MG63 (cell line): Measurements from ENCODE around the gene CRISP1. TPM values are rescaled to one million over a fixed set of nuclear protein-coding genes. Genes with fewer than 3 reads are reported as not detected.
"Not testable (repeated sequence)": the region's sequence is repeated elsewhere in the genome, so short reads cannot be mapped to it uniquely, and the experiment has no call there.

Source experiments
- DNase-seq: peaks from one replicate; pipeline ENCODE4 v3.0.0-alpha.2; 2020
- H3K27me3 ChIP-seq: fragments of 250-450 bp; sonication (Bioruptor Pico); 2 replicates; pipeline ENCODE4 v1.5.1; 2020; ENCODE audit warnings: mild to moderate bottlenecking, moderate library complexity
- H3K36me3 ChIP-seq: fragments of 250-450 bp; sonication (Bioruptor Pico); 2 replicates; pipeline ENCODE4 v1.5.1; 2020; ENCODE audit warnings: mild to moderate bottlenecking, moderate library complexity
- H3K4me3 ChIP-seq: fragments of 250-450 bp; sonication (Bioruptor Pico); 2 replicates; pipeline ENCODE4 v1.5.1; 2020; ENCODE audit warnings: mild to moderate bottlenecking, moderate library complexity
- H3K9me3 ChIP-seq: fragments of 250-450 bp; sonication (Bioruptor Pico); 2 replicates; pipeline ENCODE4 v1.5.1; 2020; ENCODE audit warnings: mild to moderate bottlenecking, moderate library complexity
- total RNA-seq: library from RNA; depleted of rRNA; stranded (reverse); fragments of >200 nt; shearing (Covaris generic); gene quantifications from 2 replicates; pipeline ENCODE4 v1.2.3, GENCODE V29; 2014; ENCODE audit warnings: low replicate concordance; rRNA removed

The CRISP1 gene, protein sequence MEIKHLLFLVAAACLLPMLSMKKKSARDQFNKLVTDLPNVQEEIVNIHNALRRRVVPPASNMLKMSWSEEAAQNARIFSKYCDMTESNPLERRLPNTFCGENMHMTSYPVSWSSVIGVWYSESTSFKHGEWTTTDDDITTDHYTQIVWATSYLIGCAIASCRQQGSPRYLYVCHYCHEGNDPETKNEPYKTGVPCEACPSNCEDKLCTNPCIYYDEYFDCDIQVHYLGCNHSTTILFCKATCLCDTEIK
- not detected in 2 replicates for total RNA-seq

DNA sequence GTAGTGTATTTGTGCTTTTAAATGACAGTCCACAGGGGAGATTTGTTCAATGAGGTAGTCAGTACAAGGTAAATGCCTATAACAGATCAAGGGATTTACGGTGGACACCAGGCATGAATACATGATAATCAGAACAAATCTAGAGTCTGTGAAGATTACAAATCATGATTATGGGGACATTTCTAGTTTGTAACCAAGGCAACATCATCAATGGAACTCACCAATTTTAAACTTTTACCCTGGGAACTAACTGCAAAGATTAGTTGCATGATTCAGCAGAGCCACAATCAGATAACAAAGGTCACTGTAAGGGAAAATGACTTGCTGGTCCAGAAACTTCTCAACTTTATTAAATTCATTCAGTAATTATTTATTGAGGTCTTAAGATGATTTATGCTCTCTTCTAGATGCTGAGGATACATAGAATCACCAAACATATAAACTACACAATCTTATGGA is at the start of gene CRISP1:
TSS of gene CRISP1 (minus strand) at position 51 of the 459 bp plus-strand sequence. CDS start 9,135 bp downstream, outside the sequence.
- H3K4me3 ChIP-seq, result no peak within 1 kb of the TSS
- H3K9me3 ChIP-seq, result peaks cover 2% of the 10 kb centered on the region; the same call in 1 of the 2 replicates
- no peaks in the 10 kb centered on the region for H3K27me3 ChIP-seq
- no peak for DNase-seq
- H3K36me3 ChIP-seq, result no peaks in the 10 kb centered on the region

DNA sequence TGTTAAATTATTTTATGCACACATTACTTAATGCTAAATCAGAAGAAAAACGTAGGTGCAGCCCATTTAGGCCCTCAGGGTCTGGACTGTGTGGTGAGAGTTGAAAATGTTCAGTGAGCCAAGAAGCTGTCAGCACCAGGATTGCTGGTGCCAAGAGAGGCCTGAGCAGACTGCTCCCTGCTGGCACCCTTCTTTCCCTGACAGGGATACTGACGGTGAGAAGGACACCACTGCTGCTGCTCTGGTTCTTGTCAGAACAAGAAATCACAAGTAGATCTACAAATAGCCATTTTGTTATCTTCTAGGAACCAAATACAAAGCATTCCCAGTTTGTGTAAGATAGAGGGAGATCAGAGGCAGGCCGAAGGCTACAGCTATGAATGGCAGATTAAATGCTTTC is 48.7 kb upstream of the CRISP1 start:
- H3K4me3 ChIP-seq, result no peak overlapping the region
- peak; percentile 88 for DNase-seq
- H3K36me3 ChIP-seq, result no peaks in the 10 kb centered on the region
- H3K9me3 ChIP-seq, result no peaks in the 10 kb centered on the region
- H3K27me3 ChIP-seq, result no peaks in the 10 kb centered on the region

DNA sequence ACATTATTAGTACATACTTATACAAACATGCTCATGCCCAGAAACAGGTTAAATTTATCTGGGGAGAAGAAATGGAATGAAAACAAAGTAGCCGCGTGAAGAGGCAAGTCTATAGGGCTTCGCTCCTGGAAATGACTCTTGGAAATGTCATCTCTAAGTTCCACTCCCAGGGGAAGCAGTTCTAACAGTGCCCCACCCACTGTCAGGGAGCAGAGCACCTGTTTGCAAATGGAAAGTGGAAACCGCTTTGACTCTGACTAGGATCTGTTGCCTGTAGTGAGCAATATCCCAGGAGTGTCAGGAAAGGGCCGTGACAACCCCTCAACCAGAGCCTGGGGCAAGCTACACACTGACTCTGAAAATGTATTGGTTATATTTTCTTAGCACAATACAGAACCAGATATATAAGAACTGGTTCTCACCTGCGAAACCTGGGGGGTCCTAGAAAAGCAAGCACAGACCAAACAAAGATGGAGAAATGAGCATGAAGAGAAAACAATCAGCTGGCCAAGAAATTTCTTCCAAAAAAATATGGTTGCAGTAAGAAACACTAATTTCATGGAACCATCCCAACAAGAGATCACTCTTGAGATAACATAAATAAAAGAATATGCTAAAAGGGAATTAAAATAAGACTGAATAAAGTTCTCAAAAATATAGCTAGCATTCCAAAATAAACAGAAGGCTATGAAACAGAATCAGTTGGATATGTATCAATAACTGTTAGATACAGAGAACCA is 47.5 kb upstream of the CRISP1 start:
- peak; percentile 12 for DNase-seq
- no peaks in the 10 kb centered on the region for H3K36me3 ChIP-seq
- H3K27me3 ChIP-seq, result no peaks in the 10 kb centered on the region
- H3K4me3 ChIP-seq, result no peak overlapping the region
- H3K9me3 ChIP-seq, result no peaks in the 10 kb centered on the region

DNA sequence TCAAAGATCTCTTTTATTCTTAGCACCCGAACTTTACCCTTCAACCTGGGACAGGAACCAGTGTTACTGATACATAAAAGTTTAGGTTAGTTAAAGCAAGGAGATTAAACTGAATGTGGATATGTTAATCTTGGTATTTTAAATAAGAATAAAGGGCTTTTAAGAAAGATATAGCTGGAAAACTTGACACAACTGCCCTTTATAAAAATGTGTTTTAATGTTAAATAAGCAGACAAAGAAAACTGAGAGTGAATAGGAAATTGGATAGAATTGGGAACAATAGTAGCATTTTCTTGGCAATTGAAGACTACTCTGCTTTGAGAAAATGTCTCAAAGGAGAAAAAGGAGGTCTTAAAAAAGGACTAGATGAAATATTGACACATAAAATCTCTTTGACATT is 45.9 kb upstream of the CRISP1 start:
- H3K36me3 ChIP-seq, result no peaks in the 10 kb centered on the region
- no peak for DNase-seq
- no peaks in the 10 kb centered on the region for H3K27me3 ChIP-seq
- H3K9me3 ChIP-seq, result no peaks in the 10 kb centered on the region
- no peak overlapping the region for H3K4me3 ChIP-seq

DNA sequence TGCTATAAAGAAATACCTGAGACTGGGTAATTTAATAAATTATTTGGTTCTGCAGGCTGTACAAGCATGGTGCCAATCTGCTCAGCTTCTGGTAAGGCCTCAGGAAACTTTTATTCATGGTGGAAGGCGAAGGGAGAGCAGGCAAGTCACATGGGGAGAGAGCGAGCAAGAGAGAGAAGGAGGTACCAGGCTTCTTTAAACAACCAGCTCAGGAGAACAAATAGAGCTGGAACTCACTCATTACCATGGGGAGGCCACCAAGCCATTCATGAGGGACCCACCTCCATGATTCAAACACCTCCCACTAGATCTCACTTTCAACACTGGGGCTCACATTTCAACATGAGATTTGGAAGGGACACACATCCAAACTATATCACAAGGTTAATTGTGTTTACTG is 44.9 kb upstream of the CRISP1 start:
- H3K9me3 ChIP-seq, result no peaks in the 10 kb centered on the region
- H3K27me3 ChIP-seq, result no peaks in the 10 kb centered on the region
- DNase-seq, result no peak
- no peak overlapping the region for H3K4me3 ChIP-seq
- no peaks in the 10 kb centered on the region for H3K36me3 ChIP-seq

DNA sequence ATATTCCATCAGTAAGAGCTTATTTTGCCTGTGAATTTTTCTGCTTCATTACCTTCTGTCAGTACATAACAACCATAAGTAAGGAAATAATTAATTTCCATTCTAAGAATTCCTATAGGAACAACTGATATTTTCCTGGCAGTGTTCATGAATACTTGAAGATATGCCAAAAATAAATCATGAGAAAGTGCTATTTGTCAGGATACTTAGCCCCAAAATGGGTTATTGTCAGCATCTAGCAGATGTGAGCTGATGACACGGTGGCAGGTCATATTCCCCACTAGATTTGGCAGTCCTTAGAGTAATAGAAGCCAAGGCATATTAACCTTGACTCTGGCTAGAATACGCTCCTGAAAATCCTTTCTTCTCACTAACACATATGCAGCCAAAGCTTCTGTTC is 43.2 kb upstream of the CRISP1 start:
- no peaks in the 10 kb centered on the region for H3K27me3 ChIP-seq
- peak; percentile 52 for DNase-seq
- no peak overlapping the region for H3K4me3 ChIP-seq
- no peaks in the 10 kb centered on the region for H3K36me3 ChIP-seq
- no peaks in the 10 kb centered on the region for H3K9me3 ChIP-seq

DNA sequence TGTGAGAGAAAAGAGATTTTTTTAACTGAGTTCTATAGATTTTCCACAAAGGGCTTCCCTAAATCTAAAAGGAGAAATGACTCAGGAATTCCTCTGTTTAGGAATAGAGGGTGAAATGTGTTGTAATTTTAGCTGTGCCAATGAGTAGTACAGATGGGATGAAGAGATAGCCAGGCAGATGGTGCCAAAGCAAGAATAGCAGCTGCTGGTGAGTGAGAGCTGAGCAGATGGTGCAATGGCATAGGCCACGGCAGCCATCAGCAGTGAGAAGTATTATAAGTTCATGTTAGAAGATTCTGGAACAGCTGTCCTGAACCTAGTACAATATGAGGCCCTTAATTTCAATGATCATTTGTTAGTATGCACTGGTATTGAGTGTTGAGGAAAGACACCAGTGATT is 40.2 kb upstream of the CRISP1 start:
- Histone ChIP-seq H3K36me3 (no peaks in the 10 kb centered on the region), H3K9me3 (no peaks in the 10 kb centered on the region), H3K27me3 (no peaks in the 10 kb centered on the region), H3K4me3 (no peak overlapping the region)
- DNase-seq, result peak; percentile 93

DNA sequence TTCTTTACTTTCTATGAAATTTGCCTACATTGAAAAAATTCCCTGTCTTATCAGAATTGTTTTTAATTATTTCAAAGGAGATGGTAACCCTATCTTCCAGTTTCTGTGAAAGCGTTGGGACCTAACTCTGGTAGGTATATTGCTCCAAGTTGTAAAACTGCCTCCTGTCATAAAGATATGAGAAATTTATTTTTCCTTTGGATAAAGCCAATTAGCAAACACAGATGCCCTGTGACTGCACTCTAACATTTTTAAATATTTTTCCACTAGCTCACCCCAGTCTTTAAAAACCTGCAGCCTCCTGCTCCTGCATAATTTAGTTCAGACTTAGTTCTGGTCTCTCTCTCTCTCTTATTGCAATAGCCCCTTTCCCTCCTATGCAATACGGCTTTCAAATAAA is 39.0 kb upstream of the CRISP1 start:
- DNase-seq, result no peak
- H3K9me3 ChIP-seq, result no peaks in the 10 kb centered on the region
- no peaks in the 10 kb centered on the region for H3K27me3 ChIP-seq
- no peak overlapping the region for H3K4me3 ChIP-seq
- no peaks in the 10 kb centered on the region for H3K36me3 ChIP-seq

DNA sequence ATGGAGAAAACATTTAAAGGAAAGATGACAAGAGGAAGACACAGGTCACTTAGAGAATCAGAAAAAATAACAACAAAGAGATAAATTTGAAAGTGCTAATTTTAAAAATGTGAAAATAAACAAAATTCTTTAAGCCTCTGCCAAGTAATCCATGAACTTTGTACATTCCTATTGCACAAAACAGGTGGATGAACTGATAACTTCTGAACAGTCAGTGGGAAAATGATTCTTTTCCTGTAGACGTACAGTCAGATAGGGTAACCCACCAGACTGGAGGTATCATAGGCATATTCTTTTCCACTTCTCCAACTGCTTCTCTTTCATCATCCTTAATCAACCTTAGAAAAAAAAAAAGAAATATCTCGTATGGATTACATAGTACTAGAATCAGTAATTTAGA is 36.5 kb upstream of the CRISP1 start:
- DNase-seq, result no peak
- Histone ChIP-seq H3K9me3 (no peaks in the 10 kb centered on the region), H3K36me3 (no peaks in the 10 kb centered on the region), H3K27me3 (no peaks in the 10 kb centered on the region), H3K4me3 (no peak overlapping the region)

DNA sequence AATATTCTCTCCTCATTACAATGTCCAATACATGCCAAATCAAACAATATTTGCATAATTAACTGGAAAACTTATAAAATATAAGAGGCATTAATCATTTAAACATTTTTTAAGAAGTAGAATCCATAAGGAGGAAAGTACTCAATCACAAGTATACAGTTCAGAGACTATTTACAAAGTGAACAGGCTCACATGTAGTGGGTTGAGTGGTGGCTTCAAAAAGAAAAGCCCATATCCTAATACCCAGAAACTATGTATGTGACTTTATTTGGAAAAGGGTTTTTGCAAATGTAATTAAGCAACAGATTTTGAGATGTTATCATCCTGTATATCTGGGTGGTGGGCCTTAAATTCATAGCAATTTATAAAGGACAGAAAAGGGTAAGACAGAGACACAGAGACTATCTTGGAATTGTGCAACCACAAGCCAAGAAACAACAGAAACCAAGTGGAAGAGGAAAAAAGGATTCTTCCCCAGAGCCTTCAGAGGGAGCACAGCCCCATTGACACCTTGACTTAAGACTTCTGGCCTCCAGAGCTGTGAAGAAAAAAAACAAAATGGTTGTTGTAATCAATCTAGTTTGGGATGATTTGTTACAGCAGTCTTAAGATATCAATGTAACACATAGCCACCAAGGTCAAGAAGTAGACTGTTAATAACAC is 32.7 kb upstream of the CRISP1 start:
- Histone ChIP-seq H3K4me3 (no peak overlapping the region), H3K36me3 (no peaks in the 10 kb centered on the region), H3K9me3 (peaks cover 19% of the 10 kb centered on the region), H3K27me3 (no peaks in the 10 kb centered on the region)
- no peak for DNase-seq

DNA sequence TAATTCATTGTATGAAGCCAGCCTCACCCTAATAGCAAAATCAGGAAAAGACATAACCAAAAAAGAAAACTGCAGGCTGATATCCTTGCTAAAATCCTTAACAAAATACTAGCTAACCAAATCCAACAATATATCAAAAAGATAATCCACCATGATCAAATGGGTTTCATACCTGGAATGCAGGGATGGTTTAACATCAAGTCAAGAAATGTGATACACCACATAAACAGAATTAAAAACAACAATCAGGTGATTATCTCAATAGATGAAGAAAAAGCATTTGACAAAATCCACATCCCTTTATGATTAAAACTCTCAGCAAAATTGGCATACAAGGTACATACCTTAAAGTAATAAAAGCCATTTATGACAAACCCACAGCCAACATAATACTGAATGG is 29.2 kb upstream of the CRISP1 start:
- not testable (repeated sequence) for H3K27me3 ChIP-seq, H3K36me3 ChIP-seq, H3K4me3 ChIP-seq, DNase-seq
- peaks cover 19% of the 10 kb centered on the region for H3K9me3 ChIP-seq

DNA sequence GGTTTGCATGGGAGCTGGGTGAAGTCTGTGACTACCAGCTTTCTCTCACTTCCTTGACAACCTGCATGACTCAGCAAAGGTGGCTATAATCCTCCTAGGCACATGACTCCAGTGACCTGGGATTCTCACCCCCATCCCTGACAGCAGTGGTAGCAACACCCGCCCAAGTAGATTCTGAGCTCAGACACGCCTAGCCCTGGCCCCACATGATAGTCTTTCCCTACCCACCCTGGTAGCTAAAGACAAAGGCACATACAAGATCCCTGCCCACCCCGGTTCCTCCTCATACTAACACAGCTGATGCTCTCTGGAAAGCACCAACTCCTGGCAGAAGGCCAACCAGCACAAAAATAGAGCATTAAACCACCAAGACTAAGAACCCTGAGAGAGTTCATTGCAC is 25.9 kb upstream of the CRISP1 start:
- Histone ChIP-seq H3K4me3 (no peak overlapping the region), H3K36me3 (no peaks in the 10 kb centered on the region), H3K27me3 (no peaks in the 10 kb centered on the region), H3K9me3 (peaks cover 17% of the 10 kb centered on the region)
- DNase-seq, result no peak

DNA sequence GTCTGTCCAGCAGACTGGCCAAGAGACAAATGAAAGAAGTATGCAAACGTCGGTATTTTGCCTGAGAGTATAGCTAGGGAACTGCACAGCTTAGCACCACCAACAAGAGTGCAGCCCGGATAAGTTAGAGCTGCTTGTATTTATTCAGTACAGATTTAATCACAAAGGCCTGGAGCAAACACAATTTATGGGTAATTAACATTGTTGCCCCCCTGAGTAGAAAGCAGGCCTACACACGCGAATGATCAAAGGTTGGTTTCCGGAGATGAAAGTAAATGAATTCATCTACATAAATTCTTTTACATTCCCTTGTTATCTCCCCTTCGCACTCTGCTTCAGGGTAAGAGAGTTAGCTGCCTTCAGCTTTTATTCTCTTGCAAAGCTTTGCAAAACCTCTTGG is 24.7 kb upstream of the CRISP1 start:
- Histone ChIP-seq H3K36me3 (no peaks in the 10 kb centered on the region), H3K4me3 (no peak overlapping the region), H3K27me3 (no peaks in the 10 kb centered on the region), H3K9me3 (peaks cover 12% of the 10 kb centered on the region)
- DNase-seq, result no peak

DNA sequence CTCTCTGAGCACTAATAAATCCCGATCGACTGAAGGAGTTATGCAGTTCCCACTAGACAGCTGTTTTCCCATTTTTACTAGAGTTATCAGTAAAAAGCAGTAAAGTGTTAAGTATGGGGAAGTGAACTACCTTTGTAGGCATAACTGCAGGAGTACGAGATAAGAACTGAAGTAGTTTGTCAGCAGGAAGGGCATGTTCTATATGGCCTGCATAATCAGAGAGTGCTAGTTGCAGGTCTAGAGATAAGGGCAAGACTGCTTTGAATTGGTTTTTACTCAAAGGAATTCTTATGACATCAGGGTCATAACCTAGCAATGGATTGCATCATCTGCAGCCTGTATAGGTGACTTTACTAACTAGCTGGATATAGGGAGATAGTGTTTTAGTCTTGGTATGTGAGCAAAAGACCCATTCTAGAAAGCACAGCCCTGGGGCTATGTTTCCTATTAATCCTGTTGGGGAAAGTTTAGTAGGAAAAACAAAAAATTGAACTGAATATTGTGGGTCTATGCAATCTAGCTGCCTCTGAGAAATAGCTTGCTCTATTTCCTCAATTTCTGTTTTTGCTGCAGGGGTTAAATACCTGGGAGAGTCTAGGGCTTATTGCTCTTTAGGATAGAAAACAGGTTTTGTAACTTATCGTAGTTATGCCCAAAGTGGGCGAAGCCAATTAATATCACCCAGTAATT is 22.6 kb upstream of the CRISP1 start:
- H3K9me3 ChIP-seq, result no peaks in the 10 kb centered on the region
- no peaks in the 10 kb centered on the region for H3K36me3 ChIP-seq
- no peak overlapping the region for H3K4me3 ChIP-seq
- no peak for DNase-seq
- no peaks in the 10 kb centered on the region for H3K27me3 ChIP-seq

DNA sequence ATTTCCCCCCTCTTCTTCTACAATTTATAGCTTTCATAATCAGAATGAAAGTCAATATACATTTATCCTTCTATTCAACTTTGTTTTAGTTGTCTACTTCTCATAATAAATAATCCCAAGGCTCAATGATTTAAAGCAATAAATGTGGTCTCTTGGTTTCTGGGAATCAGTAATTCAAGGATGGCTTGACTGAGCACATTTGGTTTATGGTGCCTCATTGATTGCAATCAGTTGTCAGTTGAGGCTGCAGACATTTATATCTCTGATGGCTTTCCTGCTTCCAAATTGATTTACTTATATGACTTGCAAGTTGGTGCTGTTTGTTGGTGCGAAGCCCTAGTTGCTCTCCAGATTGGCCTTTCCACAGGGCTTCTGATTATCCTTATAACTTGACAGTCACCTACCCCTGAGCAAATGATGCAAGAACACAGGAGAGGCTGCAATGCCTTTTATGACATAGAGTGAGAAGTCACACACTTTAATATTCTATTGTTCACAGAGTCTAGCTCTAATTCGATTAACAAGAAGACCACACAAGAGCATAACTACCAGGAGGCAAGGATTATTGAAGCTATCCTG is 2.7 kb upstream of the CRISP1 start:
- no peak for DNase-seq
- no peaks in the 10 kb centered on the region for H3K36me3 ChIP-seq
- H3K27me3 ChIP-seq, result no peaks in the 10 kb centered on the region
- peaks cover 2% of the 10 kb centered on the region; the same call in 1 of the 2 replicates for H3K9me3 ChIP-seq
- no peak overlapping the region for H3K4me3 ChIP-seq

DNA sequence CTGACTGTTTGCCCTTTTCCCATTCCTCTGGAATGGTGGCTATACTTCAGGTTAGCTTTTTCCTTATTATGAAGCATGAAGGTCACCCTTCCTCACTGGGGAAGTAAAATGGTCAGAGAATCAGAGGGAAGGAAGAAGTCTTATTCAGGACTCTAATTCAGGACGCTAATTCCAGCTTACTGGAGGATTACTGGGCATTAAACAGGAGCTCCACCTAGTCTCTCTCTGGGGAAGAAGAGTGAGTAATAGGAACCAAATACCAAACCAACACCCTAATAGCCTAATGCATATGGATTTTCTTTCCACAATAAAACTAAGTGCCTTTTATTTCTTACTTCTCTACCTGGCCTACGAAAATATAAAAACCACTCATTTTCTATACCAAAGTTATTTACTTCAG is 10.1 kb downstream of the CRISP1 start:
- H3K36me3 ChIP-seq, result no peaks in the 10 kb centered on the region
- H3K27me3 ChIP-seq, result no peaks in the 10 kb centered on the region
- no peak for DNase-seq
- H3K9me3 ChIP-seq, result 0 out of 2 replicates have a peak, but pooled peaks cover 2% of the 10 kb centered on the region
- H3K4me3 ChIP-seq, result no peak overlapping the region

DNA sequence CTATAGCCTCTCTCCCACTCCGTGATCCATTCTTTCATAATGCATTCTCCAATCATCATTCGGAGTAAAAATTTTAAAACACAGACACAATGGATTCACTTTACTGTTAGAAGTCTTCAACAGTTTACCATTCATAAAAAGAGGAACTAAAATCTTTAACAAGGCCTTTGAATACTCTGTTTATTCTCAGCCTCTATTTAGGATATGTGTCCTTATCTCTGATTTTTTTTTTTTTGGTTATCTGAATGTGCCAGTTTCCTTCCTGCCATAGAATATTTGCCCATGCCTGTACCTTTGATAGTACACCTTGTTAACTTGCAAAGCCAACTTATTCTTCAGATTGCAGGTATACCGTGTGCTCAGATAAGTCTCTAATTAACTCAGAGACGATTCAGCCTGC is 11.1 kb downstream of the CRISP1 start:
- Histone ChIP-seq H3K9me3 (no peaks in the 10 kb centered on the region), H3K4me3 (no peak overlapping the region), H3K36me3 (no peaks in the 10 kb centered on the region), H3K27me3 (no peaks in the 10 kb centered on the region)
- no peak for DNase-seq
